Loucy (cell line): Measurements from ENCODE around the gene SLC25A11.

ENCODE experiments used
- H2AFZ ChIP-seq: fragments of 200-600 bp; sonication (generic); 2 replicates; pipeline ENCODE4 v1.6.0; 2016; ENCODE audit warnings: antibody characterized with exemption, mild to moderate bottlenecking, low read length, moderate library complexity
- H3F3A ChIP-seq: fragments of 200-600 bp; 2 replicates; pipeline ENCODE4 v1.6.0; 2016; ENCODE audit warnings: antibody characterized with exemption, low read depth, mild to moderate bottlenecking
- H3K27me3 ChIP-seq: fragments of 200-600 bp; sonication (generic); 2 replicates; pipeline ENCODE4 v1.6.1; 2014; ENCODE audit warnings: low read length, mild to moderate bottlenecking; ENCODE audit not compliant: insufficient read depth, poor library complexity, severe bottlenecking
- H3K36me3 ChIP-seq: fragments of 200-600 bp; sonication (generic); 2 replicates; pipeline ENCODE4 v1.6.1; 2016; ENCODE audit warnings: low read length; ENCODE audit not compliant: insufficient read depth
- H3K4me1 ChIP-seq: fragments of 200-600 bp; sonication (generic); 2 replicates; pipeline ENCODE4 v1.5.1; 2014; ENCODE audit warnings: low read length, mild to moderate bottlenecking; ENCODE audit not compliant: insufficient read depth, poor library complexity, severe bottlenecking
- H3K4me2 ChIP-seq: fragments of 200-600 bp; sonication (generic); 2 replicates; pipeline ENCODE4 v1.6.0; 2014; ENCODE audit warnings: antibody characterized with exemption, low read length, low read depth, mild to moderate bottlenecking; ENCODE audit not compliant: poor library complexity, severe bottlenecking
- H3K4me3 ChIP-seq: fragments of 200-600 bp; sonication (generic); 2 replicates; pipeline ENCODE4 v1.5.1; 2014; ENCODE audit warnings: low read length, mild to moderate bottlenecking, mixed read lengths; ENCODE audit not compliant: poor library complexity, severe bottlenecking
- H3K79me2 ChIP-seq: fragments of 200-600 bp; sonication (generic); 2 replicates; pipeline ENCODE4 v1.6.1; 2014; ENCODE audit warnings: low read length; ENCODE audit not compliant: insufficient read depth
- H3K9ac ChIP-seq: fragments of 200-600 bp; sonication (generic); 2 replicates; pipeline ENCODE4 v1.6.0; 2014; ENCODE audit warnings: mild to moderate bottlenecking, low read depth, low read length, moderate library complexity; ENCODE audit not compliant: poor library complexity, severe bottlenecking
- H3K9me2 ChIP-seq: fragments of 200-600 bp; sonication (generic); replicated peaks from 2 replicates; pipeline ENCODE4 v1.6.1; 2016; ENCODE audit warnings: low read depth, low read length, mixed read lengths
- H3K9me3 ChIP-seq: fragments of 200-600 bp; sonication (generic); 2 replicates; pipeline ENCODE4 v1.6.1; 2014; ENCODE audit warnings: mild to moderate bottlenecking, antibody characterized with exemption, low read length, low read depth; ENCODE audit not compliant: insufficient read depth
- H4K20me1 ChIP-seq: fragments of 200-600 bp; sonication (generic); 2 replicates; pipeline ENCODE4 v1.6.0; 2014; ENCODE audit warnings: antibody characterized with exemption, low read length, mild to moderate bottlenecking; ENCODE audit not compliant: insufficient read depth, poor library complexity, severe bottlenecking
- EZH2phosphoT487 ChIP-seq: fragments of 200-600 bp; IDR thresholded peaks from 2 replicates; pipeline ENCODE4 v1.6.1; 2018; ENCODE audit warnings: antibody characterized with exemption, mild to moderate bottlenecking, moderate library complexity, borderline replicate concordance
- TF ChIP-seq, protein P1 (sequence below): fragments of 200-600 bp; sonication (generic); conservative IDR thresholded peaks from 2 replicates; pipeline ENCODE4 v1.5.1; 2014; ENCODE audit warnings: mild to moderate bottlenecking, antibody characterized with exemption, low read length

The SLC25A11 gene

DNA sequence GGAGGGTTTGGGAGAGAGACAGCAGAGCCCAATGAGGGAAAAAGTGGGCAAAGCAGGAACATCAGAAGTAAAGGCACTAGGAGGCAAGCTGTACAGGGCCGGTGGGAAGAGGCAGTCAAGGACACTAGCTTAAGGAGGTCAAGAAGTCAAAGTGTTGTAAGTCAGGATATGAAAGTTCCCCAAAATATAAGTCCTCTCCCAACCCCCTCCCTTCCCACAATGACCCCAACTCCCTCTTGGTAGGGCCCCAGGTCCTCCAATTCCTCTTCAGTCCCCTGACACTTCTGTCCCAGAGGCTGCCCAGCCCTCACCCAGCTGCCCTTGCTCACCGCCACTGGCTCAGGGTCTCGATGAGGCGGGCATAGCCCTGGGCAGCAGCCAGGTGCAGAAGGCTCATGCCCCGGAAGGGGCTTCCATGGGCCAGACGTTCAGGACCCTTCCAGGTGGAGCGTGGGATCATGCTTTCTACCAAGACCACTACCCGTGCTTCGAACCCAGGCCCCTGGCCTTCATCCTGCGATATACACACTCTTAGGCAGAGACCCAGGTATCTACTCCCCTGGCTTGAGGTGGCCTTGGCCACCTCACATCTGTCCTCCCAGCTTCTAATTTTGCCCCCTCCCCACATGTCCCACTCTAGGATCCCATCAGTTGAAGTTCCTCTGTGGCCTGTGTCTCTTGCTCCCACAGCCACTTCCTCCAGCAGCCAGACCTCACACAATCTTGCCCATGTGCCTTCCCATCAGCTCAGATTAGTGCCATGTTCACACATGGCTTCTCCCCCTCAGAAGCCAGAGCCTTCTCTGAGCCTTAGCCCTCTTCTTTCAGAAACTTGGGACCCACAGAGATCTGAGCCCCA lies 33.6 kb upstream of the SLC25A11 start:
- no peaks in the 10 kb centered on the region for H3K9me2 ChIP-seq
- peaks cover 3% of the 10 kb centered on the region; the same call in 1 of the 2 replicates for H3K36me3 ChIP-seq
- no peaks in the 10 kb centered on the region for H4K20me1 ChIP-seq
- H3K4me2 ChIP-seq: no peak overlapping the region
- H3F3A ChIP-seq: no peaks in the 10 kb centered on the region
- TF ChIP-seq, protein P1, sequence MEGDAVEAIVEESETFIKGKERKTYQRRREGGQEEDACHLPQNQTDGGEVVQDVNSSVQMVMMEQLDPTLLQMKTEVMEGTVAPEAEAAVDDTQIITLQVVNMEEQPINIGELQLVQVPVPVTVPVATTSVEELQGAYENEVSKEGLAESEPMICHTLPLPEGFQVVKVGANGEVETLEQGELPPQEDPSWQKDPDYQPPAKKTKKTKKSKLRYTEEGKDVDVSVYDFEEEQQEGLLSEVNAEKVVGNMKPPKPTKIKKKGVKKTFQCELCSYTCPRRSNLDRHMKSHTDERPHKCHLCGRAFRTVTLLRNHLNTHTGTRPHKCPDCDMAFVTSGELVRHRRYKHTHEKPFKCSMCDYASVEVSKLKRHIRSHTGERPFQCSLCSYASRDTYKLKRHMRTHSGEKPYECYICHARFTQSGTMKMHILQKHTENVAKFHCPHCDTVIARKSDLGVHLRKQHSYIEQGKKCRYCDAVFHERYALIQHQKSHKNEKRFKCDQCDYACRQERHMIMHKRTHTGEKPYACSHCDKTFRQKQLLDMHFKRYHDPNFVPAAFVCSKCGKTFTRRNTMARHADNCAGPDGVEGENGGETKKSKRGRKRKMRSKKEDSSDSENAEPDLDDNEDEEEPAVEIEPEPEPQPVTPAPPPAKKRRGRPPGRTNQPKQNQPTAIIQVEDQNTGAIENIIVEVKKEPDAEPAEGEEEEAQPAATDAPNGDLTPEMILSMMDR: no peak
- no peak for TF ChIP-seq EZH2phosphoT487
- peaks cover 13% of the 10 kb centered on the region for H3K79me2 ChIP-seq
- H3K27me3 ChIP-seq: no peaks in the 10 kb centered on the region
- no peak overlapping the region for H2AFZ ChIP-seq
- no peaks in the 10 kb centered on the region for H3K9me3 ChIP-seq
- H3K4me1 ChIP-seq: peaks cover 15% of the 10 kb centered on the region
- no peak overlapping the region for H3K4me3 ChIP-seq
- no peak overlapping the region for H3K9ac ChIP-seq

DNA sequence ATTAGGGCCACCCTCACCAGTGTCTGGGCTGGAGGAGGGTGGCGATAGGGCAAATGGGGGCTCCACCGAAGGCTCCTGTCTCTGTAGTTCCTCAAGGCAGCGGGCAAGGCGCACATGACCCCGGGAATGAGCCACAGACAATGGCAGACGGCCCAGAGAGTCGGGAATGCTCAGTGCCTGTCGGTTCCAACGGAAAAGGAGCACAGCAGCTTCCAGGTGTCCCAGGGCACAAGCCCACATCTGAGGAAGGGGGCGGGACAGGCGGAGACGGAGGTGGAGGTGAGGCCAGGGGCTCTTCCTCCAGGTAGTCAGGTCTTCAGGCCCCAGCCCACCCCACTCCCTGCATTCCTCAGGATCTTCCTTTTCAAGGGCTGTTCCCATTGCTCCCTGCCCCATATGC lies 32.9 kb upstream of the SLC25A11 start:
- TF ChIP-seq EZH2phosphoT487: no peak
- TF ChIP-seq, protein P1: no peak
- H3K4me1 ChIP-seq: peaks cover 21% of the 10 kb centered on the region
- H3K79me2 ChIP-seq: peaks cover 18% of the 10 kb centered on the region
- H3K9ac ChIP-seq: no peak overlapping the region
- peaks cover 3% of the 10 kb centered on the region; the same call in 1 of the 2 replicates for H3K36me3 ChIP-seq
- H3K9me3 ChIP-seq: no peaks in the 10 kb centered on the region
- H3K4me3 ChIP-seq: no peak overlapping the region
- H3K9me2 ChIP-seq: no peaks in the 10 kb centered on the region
- no peak overlapping the region for H2AFZ ChIP-seq
- no peaks in the 10 kb centered on the region for H3K27me3 ChIP-seq
- no peak overlapping the region for H3K4me2 ChIP-seq
- H3F3A ChIP-seq: no peaks in the 10 kb centered on the region
- no peaks in the 10 kb centered on the region for H4K20me1 ChIP-seq

DNA sequence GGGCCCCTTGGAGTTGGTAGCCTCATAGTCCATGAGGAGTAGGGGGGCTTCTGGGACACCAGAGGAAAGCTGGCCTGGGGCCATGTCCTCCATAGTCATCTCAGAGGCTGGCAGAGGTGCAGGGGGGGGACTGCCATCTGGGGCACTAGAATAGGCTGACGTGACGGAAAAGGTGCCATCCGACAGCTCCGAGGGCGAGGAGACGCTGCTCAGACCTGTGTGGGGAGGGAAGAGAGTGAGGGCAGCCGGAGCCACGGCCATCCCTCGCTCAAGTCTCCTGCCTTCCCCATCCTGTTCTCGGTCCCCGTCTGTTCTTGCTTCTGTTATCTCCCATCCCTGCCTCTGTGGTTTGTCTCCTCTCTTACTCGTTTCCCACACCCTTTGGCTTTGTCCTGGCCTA lies 32.5 kb upstream of the SLC25A11 start:
- Histone ChIP-seq H3K36me3 (peaks cover 3% of the 10 kb centered on the region; the same call in 1 of the 2 replicates), H3K4me2 (no peak overlapping the region), H2AFZ (no peak overlapping the region), H4K20me1 (no peaks in the 10 kb centered on the region), H3K9ac (no peak overlapping the region), H3K9me3 (no peaks in the 10 kb centered on the region), H3K9me2 (no peaks in the 10 kb centered on the region), H3F3A (no peaks in the 10 kb centered on the region), H3K79me2 (peaks cover 18% of the 10 kb centered on the region), H3K4me1 (peaks cover 21% of the 10 kb centered on the region), H3K27me3 (no peaks in the 10 kb centered on the region), H3K4me3 (no peak overlapping the region)
- TF ChIP-seq, protein P1: no peak
- TF ChIP-seq EZH2phosphoT487: no peak
